ENCODE measurements around the gene ARHGEF18. TPM values are rescaled to one million over a fixed set of nuclear protein-coding genes. Genes with fewer than 3 reads are reported as not detected.

The ARHGEF18 gene
- total RNA-seq (24.3 and 30.7 TPM in 2 replicates), polyA plus RNA-seq (10.5 and 12.1 TPM in 2 replicates), polyA minus RNA-seq (10.1 and 13.4 TPM in 2 replicates), Bru-seq, nascent RNA (percentile 56 among the genes with signal in this experiment), BruChase-seq, experiment 1, labeled RNA remaining after a 6-hour chase (percentile 78 among the genes with signal in this experiment), BruChase-seq, experiment 2, labeled RNA remaining after a 2-hour chase (percentile 73 among the genes with signal in this experiment)
- 8.6 and 9.9 TPM in 2 replicates for polyA plus RNA-seq (2011; cell fraction: cytosol; rRNA removed)
- 21.2 and 22.8 TPM in 2 replicates for polyA plus RNA-seq (2011; cell fraction: nucleus; rRNA removed)
- 17.2 and 25.3 TPM in 2 replicates for polyA plus RNA-seq (2012)
- 11.0 TPM for polyA minus RNA-seq (2011; cell fraction: cytosol; rRNA and poly(A)+ RNA removed)
- 10.8 and 15.3 TPM in 2 replicates for polyA minus RNA-seq (2011; cell fraction: nucleus; rRNA and poly(A)+ RNA removed)
- long read RNA-seq, full-length matches to known transcripts, result 1 of 30 reads
- long read RNA-seq, partial matches to known transcripts, result 10 of 30 reads
- long read RNA-seq, other reads (novel, unspliced or antisense), result 19 of 30 reads

DNA sequence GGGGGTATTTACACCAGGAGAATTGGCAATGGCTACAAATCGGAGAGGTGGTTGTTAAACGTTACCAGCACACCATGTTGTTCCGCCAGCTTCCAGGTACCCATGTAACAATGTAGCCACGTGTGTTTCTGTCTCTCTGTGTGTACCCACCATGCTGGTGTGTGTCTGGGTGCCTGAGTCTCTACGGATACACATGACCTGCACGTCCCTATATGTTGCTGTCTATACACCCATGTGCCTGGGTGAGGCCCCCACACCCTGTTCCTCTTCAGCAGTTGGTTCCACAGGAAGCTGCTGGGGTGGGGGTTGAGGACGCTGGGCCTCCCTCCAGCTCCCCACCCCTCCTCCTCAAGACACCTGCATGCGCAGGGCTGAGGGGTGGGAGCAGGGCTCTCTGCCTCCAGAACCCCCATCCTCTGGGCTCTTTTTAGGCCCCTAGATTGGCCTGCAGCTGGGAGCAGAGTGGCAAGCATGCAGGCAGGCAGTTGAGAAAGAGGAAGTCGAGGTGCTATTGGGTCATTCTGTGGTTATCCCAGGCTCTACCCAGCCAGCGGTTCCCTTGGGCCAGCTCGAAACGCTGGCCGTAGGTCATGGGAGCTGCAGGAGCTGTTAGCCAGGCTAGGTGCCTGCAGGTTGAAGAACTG, at the start of gene ARHGEF18:
ARHGEF18 (plus strand) TSS at position 351 of the 644 bp plus-strand sequence. CDS start 13,954 bp downstream, outside the sequence.
- POLR2A ChIA-PET, result no interaction called here
- dilution Hi-C loops (cut with MboI; ENCODE audit: extremely low pct_ligation_motif_present, low sequenced_read_pairs) (no loop called here), intact Hi-C loops (cut with micrococcal nuclease) (no loop called here)
- Histone ChIP-seq H3K27ac (ENCODE audit: insufficient read depth, low read depth, low read length) (no peak within 1 kb of the TSS), H4K20me1 (replicated peaks; ENCODE audit: control insufficient read depth, extremely low read depth, insufficient read depth, low read length) (no peaks in the 10 kb centered on the region), H3K9ac (replicated peaks; ENCODE audit: extremely low read depth, insufficient read depth, low read length) (no peak within 1 kb of the TSS), H3K79me2 (ENCODE audit: control insufficient read depth, insufficient read depth, low read length) (no peaks in the 10 kb centered on the region), H3K4me1 (ENCODE audit: control insufficient read depth, extremely low read depth, insufficient read depth, low read length) (no peaks in the 10 kb centered on the region), H3K9me3 (replicated peaks; ENCODE audit: control insufficient read depth, insufficient read depth, low read length) (no peaks in the 10 kb centered on the region), H3K9me1 (replicated peaks; ENCODE audit: control insufficient read depth, extremely low read depth, insufficient read depth, low read length) (no peaks in the 10 kb centered on the region), H2AFZ (ENCODE audit: low read depth, low read length) (no peak within 1 kb of the TSS), H3K36me3 (ENCODE audit: control insufficient read depth in 2 of 2, extremely low read depth in 1 of 2, insufficient read depth in 2 of 2, low read length in 2 of 2) (no peaks in the 10 kb centered on the region), H3K4me2 (ENCODE audit: insufficient read depth, low read length) (no peak within 1 kb of the TSS), H3K4me3 (replicated peaks in 1 of 3; ENCODE audit: insufficient read depth in 1 of 3, low read depth in 1 of 3, low read length in 3 of 3) (no peak within 1 kb of the TSS), H3K27me3 (ENCODE audit: control insufficient read depth in 2 of 2, insufficient read depth in 2 of 2, low read length in 2 of 2) (no peaks in the 10 kb centered on the region)
- DNase-seq (ENCODE audit: low read depth, low spot score) (no peak), FAIRE-seq (no peak)
- CTCF ChIA-PET, result interaction anchor here (1.1 kb wide), 1 partner anchor 332 kb away, joined by 4 read pairs; the partner anchor contains the start of gene TRAPPC5
- TF ChIP-seq JUN (IDR thresholded peaks at IDR 0.05; ENCODE audit: borderline replicate concordance, insufficient read depth, insufficient read length, low read depth), result no peak
- TF ChIP-seq POLR2AphosphoS5 (IDR thresholded peaks at IDR 0.05; ENCODE audit: insufficient read depth, low read depth, low read length), result no peak
- TF ChIP-seq POLR2A (IDR thresholded peaks at IDR 0.05; ENCODE audit: low read depth, low read length), result no peak
- TF ChIP-seq, protein P1, sequence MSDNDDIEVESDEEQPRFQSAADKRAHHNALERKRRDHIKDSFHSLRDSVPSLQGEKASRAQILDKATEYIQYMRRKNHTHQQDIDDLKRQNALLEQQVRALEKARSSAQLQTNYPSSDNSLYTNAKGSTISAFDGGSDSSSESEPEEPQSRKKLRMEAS (IDR thresholded peaks at IDR 0.05; ENCODE audit: insufficient read depth, insufficient read length), result no peak
- TF ChIP-seq FOS (IDR thresholded peaks at IDR 0.05; ENCODE audit: borderline replicate concordance, insufficient read depth, low read length), result no peak
- no peak for TF ChIP-seq GATA2 (IDR thresholded peaks at IDR 0.05; ENCODE audit: insufficient read depth, insufficient read length, low read depth, low read length)
- BruUV-seq (replicated peaks), result no TSS peak
